K562 (cell line): ENCODE data around the gene GNAL. TPM values are rescaled to one million over a fixed set of nuclear protein-coding genes. Genes with fewer than 3 reads are reported as not detected.

ENCODE experiments used
- BRD4 ChIP-seq: fragments of 200-600 bp; sonication (generic); IDR thresholded peaks from 2 replicates; pipeline ENCODE4 v1.6.1; 2017; ENCODE audit warnings: inconsistent platforms
- CTCFL ChIP-seq: IDR thresholded peaks from 2 replicates; pipeline ENCODE4 v1.6.1; 2011; ENCODE audit warnings: borderline replicate concordance, low read depth, mild to moderate bottlenecking, moderate library complexity, low read length; ENCODE audit not compliant: insufficient read depth, poor library complexity, severe bottlenecking
- FOXK2 ChIP-seq, 2 experiments: fragments of 450-650 bp; IDR thresholded peaks in 1 of 2; conservative IDR thresholded peaks in 1 of 2; 2 replicates each; pipeline ENCODE4 v1.6.1; 2016; ENCODE audit warnings: low read depth in 2 of 2, mild to moderate bottlenecking in 1 of 2
- HCFC1 ChIP-seq: IDR thresholded peaks from 2 replicates; pipeline ENCODE4 v1.6.1; 2012; ENCODE audit warnings: low read depth, low read length, improper control_type of control experiment
- HDAC3 ChIP-seq: fragments of 450-650 bp; IDR thresholded peaks from 2 replicates; pipeline ENCODE4 v1.6.1; 2018; ENCODE audit warnings: borderline replicate concordance, mild to moderate bottlenecking, moderate library complexity; ENCODE audit not compliant: partially characterized antibody
- MEF2A ChIP-seq: IDR thresholded peaks from 2 replicates; pipeline ENCODE4 v1.6.1; 2011; ENCODE audit warnings: low read depth, mild to moderate bottlenecking, low read length, moderate library complexity; ENCODE audit not compliant: control insufficient read depth
- MLX ChIP-seq, 2 experiments: fragments of 450-650 bp in 1 of 2; sonication (generic) in 1 of 2; formaldehyde crosslinking; conservative IDR thresholded peaks; 2 replicates each; pipeline versions ENCODE4 v1.4.0 to v1.8.1; 2020 to 2022; ENCODE audit warnings: mild to moderate bottlenecking in 1 of 2, missing genetic modification reagents in 1 of 2
- NELFE ChIP-seq: IDR thresholded peaks from 2 replicates; pipeline ENCODE4 v1.6.1; 2011; ENCODE audit warnings: mild to moderate bottlenecking; ENCODE audit not compliant: insufficient read depth, insufficient read length
- NFE2L1 ChIP-seq: fragments of 450-650 bp; IDR thresholded peaks from 2 replicates; pipeline ENCODE4 v1.6.1; 2016; ENCODE audit warnings: missing genetic modification characterization, low read depth, mild to moderate bottlenecking, missing compliant biosample characterization, moderate library complexity, borderline replicate concordance
- PHF20 ChIP-seq: fragments of 450-650 bp; IDR thresholded peaks from 2 replicates; pipeline ENCODE4 v1.6.1; 2018; ENCODE audit not compliant: partially characterized antibody
- PTRF ChIP-seq: fragments of 450-650 bp; IDR thresholded peaks from 2 replicates; pipeline ENCODE4 v1.6.1; 2016; ENCODE audit warnings: mild to moderate bottlenecking, missing genetic modification characterization, missing compliant biosample characterization
- RAD21 ChIP-seq, 2 experiments: fragments of 250-450 bp in 1 of 2; fragments of 450-650 bp in 1 of 2; sonication (Bioruptor Pico) in 1 of 2; formaldehyde crosslinking in 1 of 2; IDR thresholded peaks in 1 of 2; conservative IDR thresholded peaks in 1 of 2; 2 replicates each; pipeline versions ENCODE4 v1.4.0 to v1.8.0; 2020 to 2022; ENCODE audit warnings: mild to moderate bottlenecking in 2 of 2, moderate library complexity in 1 of 2
- SNAPC5 ChIP-seq: fragments of 250-450 bp; sonication (Bioruptor Pico); IDR thresholded peaks from 2 replicates; pipeline ENCODE4 v1.8.0; 2021; ENCODE audit warnings: moderate library complexity, mild to moderate bottlenecking, inconsistent platforms
- SNIP1 ChIP-seq: fragments of 450-650 bp; IDR thresholded peaks from 2 replicates; pipeline ENCODE4 v1.7.1; 2017; ENCODE audit warnings: low read depth, mild to moderate bottlenecking
- TEAD4 ChIP-seq, 2 experiments: sonication (generic) in 1 of 2; formaldehyde crosslinking in 1 of 2; IDR thresholded peaks; 2 replicates each; pipeline versions ENCODE4 v1.6.1 to v1.8.0; 2012 to 2022; ENCODE audit warnings: borderline replicate concordance in 1 of 2, inconsistent platforms in 1 of 2, low read length in 1 of 2, mild to moderate bottlenecking in 1 of 2, missing genetic modification reagents in 1 of 2
- ZBTB17 ChIP-seq: fragments of 450-650 bp; formaldehyde crosslinking; IDR thresholded peaks from 2 replicates; pipeline ENCODE4 v1.4.0; 2020; ENCODE audit warnings: mild to moderate bottlenecking
- ZFX ChIP-seq: sonication (generic); formaldehyde crosslinking; IDR thresholded peaks from 2 replicates; pipeline ENCODE4 v1.8.0; 2022; ENCODE audit warnings: mild to moderate bottlenecking, missing genetic modification reagents, moderate library complexity
- ZHX1 ChIP-seq: fragments of 150-350 bp; conservative IDR thresholded peaks from 2 replicates; pipeline ENCODE4 v1.6.1; 2014; ENCODE audit warnings: low read length
- ZNF583 ChIP-seq: fragments of 250-450 bp; sonication (Bioruptor Pico); IDR thresholded peaks from 2 replicates; pipeline ENCODE4 v1.4.0; 2020
- polyA plus RNA-seq, 8 experiments: library from polyadenylated mRNA; depleted of rRNA in 4 of 8; stranded (reverse) in 5 of 8; unstranded in 3 of 8; fragments of >200 nt; fragmentation: Nextera tagmentation in 2 of 8; fragmentation: Illumina TruSeq in 1 of 8; extraction: Ambion mirVana in 2 of 8; extraction: Trizol in 1 of 8; gene quantifications; 2 replicates each; pipeline versions ENCODE4 v1.2.1 to v1.2.3, GENCODE V29; 2011 to 2014; ENCODE audit warnings: inconsistent platforms in 1 of 8, missing spikeins in 1 of 8
- total RNA-seq, 7 experiments: library from RNA; depleted of rRNA in 6 of 7; stranded (reverse); fragments of >200 nt in 6 of 7; fragmentation: Illumina TruSeq in 2 of 7; extraction: Trizol in 2 of 7; gene quantifications; 2 replicates each; pipeline versions ENCODE4 v1.2.1 to v1.2.3, GENCODE V29; 2011 to 2021; ENCODE audit warnings: low replicate concordance in 1 of 7

GNAL gene
- total and polyA plus RNA-seq, 9 of the 15 experiments (the other 6 are each of a cell fraction or from before 2014, with no cell fraction given), result under 0.01 to 0.10 (median 0.01) TPM; not detected in 5

GRCh38 chr18:11851146-11851805 lies 162.2 kb downstream of the GNAL start, which contains the start of gene CHMP1B (continued):
- TF ChIP-seq CTCFL, result no peak
- no peak for TF ChIP-seq SNIP1
- TF ChIP-seq HCFC1, result peak; percentile 86
- peak; percentile 99 to 100 for TF ChIP-seq FOXK2 (conservative IDR thresholded peaks at IDR 0.05 in 1 of 2, IDR thresholded peaks at IDR 0.05 in 1 of 2; ENCODE audit: low read depth in 2 of 2)
- 0 out of 4 replicates have a peak, but pooled peaks of 1 of the 2 experiments have one; percentile 53 for TF ChIP-seq MLX (CRISPR knock-in tag; conservative IDR thresholded peaks at IDR 0.05)
- TF ChIP-seq TEAD4 (IDR thresholded peaks at IDR 0.05; ENCODE audit: low read length), result no peak; the same call in 1 of the 2 replicates
- no peak for TF ChIP-seq TEAD4 (CRISPR knock-in tag; IDR thresholded peaks at IDR 0.05; ENCODE audit: borderline replicate concordance)
- TF ChIP-seq HDAC3, result no peak
- TF ChIP-seq ZFX, result peak; percentile 91
- TF ChIP-seq ZHX1, result peak; percentile 81
- TF ChIP-seq PHF20, result peak; percentile 95
- no peak for TF ChIP-seq ZBTB17
- TF ChIP-seq NELFE, result peak; percentile 16
- TF ChIP-seq RAD21 (CRISPR knock-in tag; conservative IDR thresholded peaks at IDR 0.05 in 1 of 2, IDR thresholded peaks at IDR 0.05 in 1 of 2), result no peak; a peak in 1 of 4 replicates
- TF ChIP-seq BRD4, result no peak
- TF ChIP-seq SNAPC5 (CRISPR knock-in tag), result no peak
- TF ChIP-seq MEF2A, result no peak
- no peak for TF ChIP-seq NFE2L1 (tag)
- 0 out of 2 replicates have a peak, but pooled peaks have one; percentile 43 for TF ChIP-seq ZNF583 (CRISPR knock-in tag)
- TF ChIP-seq PTRF (tag), result no peak
